HG02642 (cell line): ENCODE data around the gene TRIP10.
"Not testable (repeated sequence)": the region's sequence is repeated elsewhere in the genome, so short reads cannot be mapped to it uniquely, and the experiment has no call there.

Experiments
- ATAC-seq: cut with Tn5 transposase; IDR thresholded peaks from one replicate; pipeline ENCODE4 v1.9.1; 2021; ENCODE audit warnings: mild to moderate bottlenecking; ENCODE audit not compliant: unreplicated experiment, poor library complexity

The TRIP10 gene

GRCh38 chr19:6761053-6761676, 21.7 kb downstream of the TRIP10 start:
- no peak for ATAC-seq

- not testable (repeated sequence) for ATAC-seq
Measured at GRCh38 chr19:6762253-6762797, 22.8 kb downstream of the TRIP10 start.

GRCh38 chr19:6765738-6766356, 26.4 kb downstream of the TRIP10 start:
- ATAC-seq: no peak

GRCh38 chr19:6766357-6767080, 27.0 kb downstream of the TRIP10 start:
- ATAC-seq: no peak

- peak; percentile 14 for ATAC-seq
Measured at GRCh38 chr19:6767081-6767356, 27.5 kb downstream of the TRIP10 start.

- peak; percentile 83 for ATAC-seq
Measured at GRCh38 chr19:6767357-6768235, 28.1 kb downstream of the TRIP10 start, which contains the start of gene SH2D3A. Gene SH2D3A, minus strand, starts transcription at chr19:6767435. Its CDS starts 3,687 bp downstream, at chr19:6763748.

- no peak for ATAC-seq
Measured at GRCh38 chr19:6768236-6768785, 28.8 kb downstream of the TRIP10 start.

GRCh38 chr19:6769006-6769619, 29.6 kb downstream of the TRIP10 start:
- no peak for ATAC-seq

GRCh38 chr19:6771648-6772027, 32.2 kb downstream of the TRIP10 start:
- ATAC-seq: not testable (repeated sequence)

- ATAC-seq: peak; percentile 39
Measured at GRCh38 chr19:6772028-6772865, 32.8 kb downstream of the TRIP10 start, which contains the start of gene VAV1. Gene VAV1, plus strand, starts transcription at chr19:6772708. Its CDS starts 100 bp downstream, at chr19:6772808.

- ATAC-seq: peak; percentile 20
Measured at GRCh38 chr19:6772866-6773322, 33.4 kb downstream of the TRIP10 start.

- peak; percentile 33 for ATAC-seq
Measured at GRCh38 chr19:6773323-6773931, 33.9 kb downstream of the TRIP10 start.

- ATAC-seq: no peak
Measured at GRCh38 chr19:6774821-6775707, 35.6 kb downstream of the TRIP10 start.

- not testable (repeated sequence) for ATAC-seq
Measured at GRCh38 chr19:6776045-6776444, 36.6 kb downstream of the TRIP10 start.

GRCh38 chr19:6776999-6777398, 37.5 kb downstream of the TRIP10 start:
- ATAC-seq: no peak

- ATAC-seq: no peak
Measured at GRCh38 chr19:6777434-6777833, 38.0 kb downstream of the TRIP10 start.

GRCh38 chr19:6778386-6778785, 38.9 kb downstream of the TRIP10 start:
- ATAC-seq: no peak
